RWPE2 (cell line): ENCODE data around the gene ZNF579.

Experiments
- ATAC-seq: fragments of 200-7000 bp; cut with Tn5 transposase; 3 replicates; pipeline ENCODE4 v1.9.1; 2021; ENCODE audit warnings: low read depth
- DNase-seq: peaks from one replicate; pipeline ENCODE4 v3.0.0-alpha.2; 2020; ENCODE audit warnings: low spot score
- H3K27ac ChIP-seq: fragments of 450-650 bp; 2 replicates; pipeline ENCODE4 v1.5.1; 2017; ENCODE audit warnings: mild to moderate bottlenecking; ENCODE audit not compliant: poor library complexity, severe bottlenecking
- H3K27me3 ChIP-seq: fragments of 250-450 bp; sonication (Bioruptor Pico); 2 replicates; pipeline ENCODE4 v1.5.1; 2021; ENCODE audit warnings: mild to moderate bottlenecking, moderate library complexity; ENCODE audit not compliant: insufficient read depth, poor library complexity, severe bottlenecking
- H3K36me3 ChIP-seq: fragments of 250-450 bp; sonication (Bioruptor Pico); 2 replicates; pipeline ENCODE4 v1.5.1; 2020; ENCODE audit warnings: low read depth, mild to moderate bottlenecking, moderate library complexity
- H3K4me1 ChIP-seq: fragments of 250-450 bp; sonication (Bioruptor Pico); 2 replicates; pipeline ENCODE4 v1.5.1; 2021; ENCODE audit warnings: mild to moderate bottlenecking, moderate library complexity; ENCODE audit not compliant: insufficient read depth, poor library complexity, severe bottlenecking
- H3K4me3 ChIP-seq: fragments of 250-450 bp; sonication (Bioruptor Pico); 2 replicates; pipeline ENCODE4 v1.5.1; 2021; ENCODE audit warnings: mild to moderate bottlenecking, moderate library complexity; ENCODE audit not compliant: severe bottlenecking
- H3K9me3 ChIP-seq: fragments of 250-450 bp; sonication (Bioruptor Pico); 2 replicates; pipeline ENCODE4 v1.5.1; 2021; ENCODE audit warnings: mild to moderate bottlenecking, moderate library complexity; ENCODE audit not compliant: severe bottlenecking
- TF ChIP-seq, protein P1 (sequence below): fragments of 450-650 bp; IDR thresholded peaks from one replicate; pipeline ENCODE4 v1.5.1; 2017; ENCODE audit warnings: mild to moderate bottlenecking, moderate library complexity; ENCODE audit not compliant: poor library complexity, severe bottlenecking

ZNF579 gene

DNA sequence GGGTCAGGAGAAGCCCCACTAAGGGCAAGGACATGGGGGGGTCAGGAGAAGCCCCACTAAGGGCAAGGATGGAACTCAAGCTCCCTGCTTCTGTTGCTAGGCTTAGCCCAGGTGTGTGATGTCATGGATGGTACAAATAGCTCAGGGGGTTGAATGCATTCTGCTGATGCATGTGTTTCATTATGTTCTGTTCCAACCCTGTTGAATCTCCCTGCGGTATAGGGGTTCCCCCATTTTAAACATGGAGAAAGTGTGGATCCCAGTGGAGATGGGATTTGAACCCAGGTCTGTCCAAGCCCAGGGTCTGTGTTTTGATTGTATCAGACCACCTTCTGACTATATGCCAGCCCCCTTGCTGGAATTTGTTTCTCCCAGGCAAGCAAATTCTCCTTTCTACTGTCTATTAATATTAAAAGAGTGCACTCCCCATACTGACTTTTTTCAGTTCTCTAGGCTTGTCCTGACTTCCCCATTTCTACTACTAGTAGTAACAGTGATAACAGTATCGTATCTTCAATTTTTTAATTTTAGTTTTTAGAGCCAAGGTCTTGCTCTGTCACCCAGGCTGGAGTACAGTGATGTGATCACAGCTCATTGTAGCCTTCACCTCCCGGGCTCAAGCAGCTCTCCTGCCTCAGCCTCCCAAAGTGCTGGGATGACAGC, 31.5 kb upstream of the ZNF579 start:
- Histone ChIP-seq H3K36me3 (peaks cover 36% of the 10 kb centered on the region), H3K9me3 (no peaks in the 10 kb centered on the region), H3K27me3 (no peaks in the 10 kb centered on the region), H3K27ac (no peak overlapping the region), H3K4me3 (no peak overlapping the region), H3K4me1 (no peaks in the 10 kb centered on the region)
- no peak for ATAC-seq
- DNase-seq: no peak
- TF ChIP-seq, protein P1, sequence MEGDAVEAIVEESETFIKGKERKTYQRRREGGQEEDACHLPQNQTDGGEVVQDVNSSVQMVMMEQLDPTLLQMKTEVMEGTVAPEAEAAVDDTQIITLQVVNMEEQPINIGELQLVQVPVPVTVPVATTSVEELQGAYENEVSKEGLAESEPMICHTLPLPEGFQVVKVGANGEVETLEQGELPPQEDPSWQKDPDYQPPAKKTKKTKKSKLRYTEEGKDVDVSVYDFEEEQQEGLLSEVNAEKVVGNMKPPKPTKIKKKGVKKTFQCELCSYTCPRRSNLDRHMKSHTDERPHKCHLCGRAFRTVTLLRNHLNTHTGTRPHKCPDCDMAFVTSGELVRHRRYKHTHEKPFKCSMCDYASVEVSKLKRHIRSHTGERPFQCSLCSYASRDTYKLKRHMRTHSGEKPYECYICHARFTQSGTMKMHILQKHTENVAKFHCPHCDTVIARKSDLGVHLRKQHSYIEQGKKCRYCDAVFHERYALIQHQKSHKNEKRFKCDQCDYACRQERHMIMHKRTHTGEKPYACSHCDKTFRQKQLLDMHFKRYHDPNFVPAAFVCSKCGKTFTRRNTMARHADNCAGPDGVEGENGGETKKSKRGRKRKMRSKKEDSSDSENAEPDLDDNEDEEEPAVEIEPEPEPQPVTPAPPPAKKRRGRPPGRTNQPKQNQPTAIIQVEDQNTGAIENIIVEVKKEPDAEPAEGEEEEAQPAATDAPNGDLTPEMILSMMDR: no peak

DNA sequence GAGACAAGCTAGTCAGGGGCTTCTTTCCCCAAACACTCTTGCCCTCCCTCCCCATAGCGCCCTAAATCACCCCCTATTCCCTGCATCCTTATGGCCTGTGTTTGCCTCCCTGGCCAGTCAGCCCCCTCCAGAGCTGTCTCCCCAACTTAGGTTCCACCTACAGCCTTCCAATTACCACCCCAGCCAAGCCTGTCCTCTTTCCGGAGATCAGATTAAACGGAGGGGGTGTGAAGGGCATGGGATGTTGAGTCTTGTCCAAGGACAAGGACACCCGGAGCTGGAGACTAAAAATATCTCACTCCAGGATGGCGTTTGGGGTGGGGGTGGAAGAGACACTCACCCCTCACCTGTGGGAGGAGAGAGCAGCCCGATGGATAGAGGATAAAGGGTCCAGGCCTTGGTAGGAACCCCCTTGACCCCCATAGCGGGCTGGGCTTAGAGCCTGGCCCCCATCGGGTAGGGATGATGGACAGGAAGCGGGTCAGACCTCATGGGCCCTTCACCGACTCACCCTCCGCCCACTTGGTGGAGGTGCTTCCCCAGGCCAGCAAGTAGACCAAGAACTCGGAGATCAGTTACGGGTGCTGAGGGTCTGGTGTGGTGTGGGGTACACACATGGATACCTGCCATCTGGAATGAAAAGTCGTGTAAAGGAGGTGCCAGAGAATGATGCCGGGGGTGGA, 30.8 kb upstream of the ZNF579 start:
- no peaks in the 10 kb centered on the region for H3K27me3 ChIP-seq
- no peak for ATAC-seq
- TF ChIP-seq, protein P1: no peak
- H3K27ac ChIP-seq: no peak overlapping the region
- DNase-seq: no peak
- H3K4me1 ChIP-seq: peaks cover 5% of the 10 kb centered on the region
- H3K36me3 ChIP-seq: peaks cover 38% of the 10 kb centered on the region
- H3K4me3 ChIP-seq: no peak overlapping the region
- H3K9me3 ChIP-seq: no peaks in the 10 kb centered on the region

DNA sequence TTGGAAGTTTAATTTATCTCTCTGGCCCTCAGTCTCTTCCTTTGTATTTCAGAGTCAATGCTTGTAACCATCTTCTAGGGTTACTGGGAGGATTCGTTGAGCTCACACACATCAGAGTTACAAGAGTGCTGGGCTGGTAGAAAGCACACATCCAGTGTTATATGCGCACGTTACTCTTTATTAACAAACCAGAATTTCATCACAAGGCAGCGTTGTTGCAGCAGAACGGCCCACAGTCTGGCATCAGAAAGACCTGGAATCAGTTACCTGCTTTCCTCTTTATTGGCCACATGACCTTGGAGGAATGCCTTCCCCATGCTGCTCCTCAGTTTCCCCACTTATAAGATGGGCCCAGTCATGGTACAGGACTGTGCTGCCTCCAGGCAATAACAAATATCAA, 28.7 kb upstream of the ZNF579 start:
- DNase-seq (no peak), ATAC-seq (no peak)
- Histone ChIP-seq H3K27ac (no peak overlapping the region), H3K4me3 (no peak overlapping the region), H3K36me3 (peaks cover 33% of the 10 kb centered on the region), H3K9me3 (no peaks in the 10 kb centered on the region), H3K4me1 (peaks cover 6% of the 10 kb centered on the region), H3K27me3 (no peaks in the 10 kb centered on the region)
- TF ChIP-seq, protein P1: no peak

DNA sequence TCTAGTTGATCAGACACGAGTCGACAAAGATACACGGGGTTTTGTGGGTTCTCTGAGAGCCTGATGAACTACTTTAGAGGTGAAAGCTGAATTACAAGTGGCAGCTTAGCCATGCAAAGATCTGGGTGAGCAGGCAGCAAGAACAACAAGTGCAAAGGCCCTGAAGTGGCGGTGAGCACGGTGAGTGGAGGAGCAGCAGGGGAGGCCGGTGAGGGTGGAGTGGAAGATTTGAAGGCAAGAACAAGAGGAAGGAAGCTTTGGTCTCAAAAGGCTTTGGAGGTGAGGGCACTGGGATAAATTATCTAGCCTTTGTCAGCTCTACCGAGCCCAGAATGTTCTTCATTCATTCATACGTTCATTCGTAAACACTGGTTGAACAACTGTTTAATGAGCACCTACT, 26.2 kb upstream of the ZNF579 start:
- Histone ChIP-seq H3K27ac (peak overlapping the region; percentile 93), H3K4me3 (peak overlapping the region; percentile 79), H3K9me3 (no peaks in the 10 kb centered on the region)

DNA sequence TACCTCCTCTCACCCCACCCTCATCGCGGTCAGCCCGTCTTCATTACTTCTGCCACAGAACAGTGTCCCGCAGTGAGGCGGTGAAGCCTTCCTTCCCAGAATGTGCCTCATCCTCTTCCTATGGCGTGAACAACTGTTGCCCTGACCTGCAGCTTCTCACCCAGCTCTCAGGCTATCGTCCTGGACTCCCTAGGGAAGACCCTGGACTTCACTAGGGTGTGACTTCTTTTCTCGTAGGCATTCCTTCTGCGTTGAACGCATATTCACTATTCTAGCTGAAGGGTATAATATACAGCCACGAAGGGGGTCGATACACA, 25.8 kb upstream of the ZNF579 start:
- peaks cover 7% of the 10 kb centered on the region for H3K4me1 ChIP-seq
- peak overlapping the region; percentile 93 for H3K27ac ChIP-seq
- DNase-seq (no peak), ATAC-seq (no peak)
- no peaks in the 10 kb centered on the region for H3K27me3 ChIP-seq
- TF ChIP-seq, protein P1: peak; percentile 59
- peaks cover 33% of the 10 kb centered on the region for H3K36me3 ChIP-seq
- no peaks in the 10 kb centered on the region for H3K9me3 ChIP-seq
- H3K4me3 ChIP-seq: peak overlapping the region; percentile 79

More for the DNA sequence above, 26.2 kb upstream of the ZNF579 start:
- DNase-seq (no peak), ATAC-seq (no peak)
- peaks cover 6% of the 10 kb centered on the region for H3K4me1 ChIP-seq
- no peaks in the 10 kb centered on the region for H3K27me3 ChIP-seq
- peaks cover 33% of the 10 kb centered on the region for H3K36me3 ChIP-seq
- TF ChIP-seq, protein P1: no peak
